Neural progenitor cell (in vitro differentiated cells): ENCODE measurements around the gene SUGCT. TPM values are rescaled to one million over a fixed set of nuclear protein-coding genes. Genes with fewer than 3 reads are reported as not detected.

Experiments used
- DNase-seq: peaks from one replicate; pipeline ENCODE4 v3.0.0-alpha.2; 2016; ENCODE audit warnings: low spot score
- H2AFZ ChIP-seq: fragments of 200-600 bp; sonication (generic); replicated peaks from 2 replicates; pipeline ENCODE4 v1.6.1; 2016; ENCODE audit warnings: antibody characterized with exemption
- H3F3A ChIP-seq: fragments of 200-600 bp; sonication (generic); 2 replicates; pipeline ENCODE4 v1.6.1; 2016; ENCODE audit warnings: antibody characterized with exemption, low read depth
- H3K27ac ChIP-seq: fragments of 200-600 bp; sonication (generic); 2 replicates; pipeline ENCODE4 v1.5.1; 2016; ENCODE audit warnings: mild to moderate bottlenecking
- H3K27me3 ChIP-seq: fragments of 200-600 bp; sonication (generic); 2 replicates; pipeline ENCODE4 v1.6.1; 2016; ENCODE audit warnings: mild to moderate bottlenecking, moderate library complexity
- H3K36me3 ChIP-seq: fragments of 200-600 bp; sonication (generic); 2 replicates; pipeline ENCODE4 v1.5.1; 2016
- H3K4me1 ChIP-seq: fragments of 200-600 bp; sonication (generic); 2 replicates; pipeline ENCODE4 v1.6.1; 2016; ENCODE audit warnings: mixed run types
- H3K4me2 ChIP-seq: fragments of 200-600 bp; sonication (generic); 2 replicates; pipeline ENCODE4 v1.6.1; 2016
- H3K4me3 ChIP-seq: fragments of 200-600 bp; sonication (generic); 2 replicates; pipeline ENCODE4 v1.5.1; 2016
- H3K79me2 ChIP-seq: fragments of 200-600 bp; sonication (generic); 2 replicates; pipeline ENCODE4 v1.6.1; 2016; ENCODE audit warnings: low read depth
- H3K9ac ChIP-seq: fragments of 200-600 bp; sonication (generic); 2 replicates; pipeline ENCODE4 v1.6.1; 2016
- H3K9me3 ChIP-seq: fragments of 200-600 bp; sonication (generic); 2 replicates; pipeline ENCODE4 v1.5.1; 2016; ENCODE audit warnings: low read depth
- H4K20me1 ChIP-seq: fragments of 200-600 bp; sonication (generic); 2 replicates; pipeline ENCODE4 v1.6.1; 2016; ENCODE audit warnings: low read depth
- H3K27ac Mint-ChIP-seq: 3 replicates; pipeline ENCODE4 v1.8.0; 2021; ENCODE audit warnings: mixed read lengths
- H3K27me3 Mint-ChIP-seq: 2 replicates; pipeline ENCODE4 v1.8.0; 2022; ENCODE audit warnings: low read depth, mild to moderate bottlenecking, inconsistent platforms, moderate library complexity, mixed read lengths; ENCODE audit not compliant: insufficient read depth
- H3K36me3 Mint-ChIP-seq: 3 replicates; pipeline ENCODE4 v1.8.0; 2021; ENCODE audit warnings: mixed read lengths
- H3K4me1 Mint-ChIP-seq: 3 replicates; pipeline ENCODE4 v1.8.0; 2021; ENCODE audit warnings: mixed read lengths
- H3K4me3 Mint-ChIP-seq: 3 replicates; pipeline ENCODE4 v1.8.0; 2021; ENCODE audit warnings: mild to moderate bottlenecking, moderate library complexity, mixed read lengths
- H3K9me3 Mint-ChIP-seq: 3 replicates; pipeline ENCODE4 v1.8.0; 2020; ENCODE audit warnings: mixed read lengths
- CTCF ChIP-seq: fragments of 200-600 bp; sonication (generic); IDR thresholded peaks from 2 replicates; pipeline ENCODE4 v1.5.1; 2017; ENCODE audit warnings: antibody characterized with exemption, mild to moderate bottlenecking
- EZH2 ChIP-seq: fragments of 200-600 bp; sonication (generic); IDR thresholded peaks from 2 replicates; pipeline ENCODE4 v1.6.1; 2017; ENCODE audit warnings: antibody characterized with exemption, mild to moderate bottlenecking, moderate library complexity
- EZH2phosphoT487 ChIP-seq: fragments of 200-600 bp; sonication (generic); IDR thresholded peaks from 2 replicates; pipeline ENCODE4 v1.6.1; 2017; ENCODE audit warnings: antibody characterized with exemption
- total RNA-seq: library from RNA; depleted of rRNA; stranded (reverse); fragments of >200 nt; gene quantifications from 2 replicates; pipeline ENCODE4 v1.2.3, GENCODE V29; 2015; ENCODE audit warnings: low replicate concordance

SUGCT gene
- total RNA-seq, 1 donor from 2014 or later = 10.1 TPM

GRCh38 chr7:40095230-40095629, 39.6 kb upstream of the SUGCT start:
- H3K9me3 ChIP-seq = no peaks in the 10 kb centered on the region
- no peak overlapping the region for H3K4me3 ChIP-seq
- Mint-ChIP-seq H3K27me3 (no peaks in the 10 kb centered on the region), H3K4me1 (peaks cover 3% of the 10 kb centered on the region), H3K9me3 (no peaks in the 10 kb centered on the region), H3K36me3 (peaks cover 13% of the 10 kb centered on the region), H3K4me3 (no peak overlapping the region), H3K27ac (no peak overlapping the region)
- H3F3A ChIP-seq = peaks cover 4% of the 10 kb centered on the region
- no peak overlapping the region for H3K4me2 ChIP-seq
- H3K27ac ChIP-seq = no peak overlapping the region
- TF ChIP-seq EZH2 = no peak
- TF ChIP-seq EZH2phosphoT487 = no peak
- TF ChIP-seq CTCF = no peak
- no peaks in the 10 kb centered on the region for H3K36me3 ChIP-seq
- H3K4me1 ChIP-seq = no peaks in the 10 kb centered on the region
- no peak overlapping the region for H2AFZ ChIP-seq
- DNase-seq = no peak
- H3K79me2 ChIP-seq = no peaks in the 10 kb centered on the region
- no peaks in the 10 kb centered on the region for H4K20me1 ChIP-seq
- no peak overlapping the region for H3K9ac ChIP-seq
- H3K27me3 ChIP-seq = no peaks in the 10 kb centered on the region

- no peaks in the 10 kb centered on the region for H3K36me3 ChIP-seq
- Mint-ChIP-seq H3K9me3 (no peaks in the 10 kb centered on the region), H3K4me1 (peaks cover 3% of the 10 kb centered on the region), H3K36me3 (peaks cover 13% of the 10 kb centered on the region), H3K27me3 (no peaks in the 10 kb centered on the region), H3K27ac (no peak overlapping the region), H3K4me3 (no peak overlapping the region)
- no peak overlapping the region for H3K27ac ChIP-seq
- no peak overlapping the region for H3K4me3 ChIP-seq
- H3K4me2 ChIP-seq = no peak overlapping the region
- no peak overlapping the region for H2AFZ ChIP-seq
- no peaks in the 10 kb centered on the region for H3K27me3 ChIP-seq
- no peaks in the 10 kb centered on the region for H3K4me1 ChIP-seq
- no peak for TF ChIP-seq EZH2
- TF ChIP-seq CTCF = no peak
- no peak for TF ChIP-seq EZH2phosphoT487
- H3F3A ChIP-seq = peaks cover 4% of the 10 kb centered on the region
- no peak for DNase-seq
- H3K9ac ChIP-seq = no peak overlapping the region
- H3K79me2 ChIP-seq = no peaks in the 10 kb centered on the region
- H3K9me3 ChIP-seq = no peaks in the 10 kb centered on the region
- H4K20me1 ChIP-seq = no peaks in the 10 kb centered on the region
Measured at GRCh38 chr7:40095695-40096327, 39.0 kb upstream of the SUGCT start.

GRCh38 chr7:40097728-40098127, 37.1 kb upstream of the SUGCT start:
- no peaks in the 10 kb centered on the region for H3K79me2 ChIP-seq
- peak overlapping the region; percentile 19 for H3K27ac ChIP-seq
- H3K4me3 ChIP-seq = no peak overlapping the region
- peaks cover 4% of the 10 kb centered on the region for H3F3A ChIP-seq
- Mint-ChIP-seq H3K36me3 (peaks cover 10% of the 10 kb centered on the region), H3K4me3 (no peak overlapping the region), H3K4me1 (peaks cover 3% of the 10 kb centered on the region), H3K27ac (no peak overlapping the region), H3K9me3 (no peaks in the 10 kb centered on the region), H3K27me3 (no peaks in the 10 kb centered on the region)
- H3K27me3 ChIP-seq = no peaks in the 10 kb centered on the region
- H3K9ac ChIP-seq = no peak overlapping the region
- no peaks in the 10 kb centered on the region for H3K36me3 ChIP-seq
- no peaks in the 10 kb centered on the region for H3K9me3 ChIP-seq
- no peak overlapping the region for H3K4me2 ChIP-seq
- H3K4me1 ChIP-seq = no peaks in the 10 kb centered on the region
- DNase-seq = no peak
- no peaks in the 10 kb centered on the region for H4K20me1 ChIP-seq
- no peak overlapping the region for H2AFZ ChIP-seq
- TF ChIP-seq CTCF (no peak), EZH2 (no peak), EZH2phosphoT487 (no peak)
